IgD-negative memory B cell (primary cell): Measurements from ENCODE around the gene LIPH. TPM values are rescaled to one million over a fixed set of nuclear protein-coding genes. Genes with fewer than 3 reads are reported as not detected.
"Not testable (repeated sequence)": the region's sequence is repeated elsewhere in the genome, so short reads cannot be mapped to it uniquely, and the experiment has no call there.

ENCODE experiments used
- H3K27ac Mint-ChIP-seq, 3 donors: one replicate each; pipeline ENCODE4 v1.8.0; 2020 to 2022; ENCODE audit warnings: mild to moderate bottlenecking in 3 of 3, mixed read lengths in 3 of 3, moderate library complexity in 1 of 3
- H3K27me3 Mint-ChIP-seq: one replicate; pipeline ENCODE4 v1.8.0; 2021; ENCODE audit warnings: mixed read lengths
- H3K36me3 Mint-ChIP-seq: one replicate; pipeline ENCODE4 v1.8.0; 2020; ENCODE audit warnings: mild to moderate bottlenecking, mixed read lengths
- H3K4me1 Mint-ChIP-seq, 3 donors: one replicate each; pipeline ENCODE4 v1.8.0; 2020 to 2022; ENCODE audit warnings: mixed read lengths in 3 of 3, mild to moderate bottlenecking in 1 of 3
- H3K4me3 Mint-ChIP-seq, 4 donors: one replicate each; pipeline ENCODE4 v1.8.0; 2020 to 2022; ENCODE audit warnings: mild to moderate bottlenecking in 4 of 4, mixed read lengths in 4 of 4, moderate library complexity in 3 of 4
- H3K9me3 Mint-ChIP-seq, 3 donors: one replicate each; pipeline ENCODE4 v1.8.0; 2020 to 2021; ENCODE audit warnings: mixed read lengths in 3 of 3, mild to moderate bottlenecking in 1 of 3
- polyA plus RNA-seq: library from polyadenylated mRNA; unstranded; fragments of 300-500 nt; fragmentation: Illumina TruSeq; gene quantifications from one replicate; pipeline ENCODE4 v1.2.3, GENCODE V29; 2021

LIPH gene
- polyA plus RNA-seq, 1 donor from 2014 or later = not detected

GRCh38 chr3:185486394-185486793 lies 66.0 kb downstream of the LIPH start:
- Mint-ChIP-seq H3K4me3 (no peak overlapping the region), H3K9me3 (peaks cover 0 to 2% (median 0%) of the 10 kb centered on the region in 3 donors), H3K4me1 (peaks cover 0 to 6% (median 5%) of the 10 kb centered on the region in 3 donors), H3K27me3 (no peaks in the 10 kb centered on the region), H3K36me3 (peaks cover 13% of the 10 kb centered on the region), H3K27ac (no peak overlapping the region)

GRCh38 chr3:185484296-185484695 lies 68.1 kb downstream of the LIPH start:
- Mint-ChIP-seq H3K9me3 (peaks cover 0 to 6% (median 0%) of the 10 kb centered on the region in 3 donors), H3K36me3 (peaks cover 9% of the 10 kb centered on the region), H3K27me3 (no peaks in the 10 kb centered on the region), H3K4me1 (peaks cover 0 to 5% (median 4%) of the 10 kb centered on the region in 3 donors), H3K4me3 (no peak overlapping the region), H3K27ac (no peak overlapping the region)

- Mint-ChIP-seq H3K4me3 (no peak overlapping the region), H3K36me3 (peaks cover 16% of the 10 kb centered on the region), H3K27me3 (no peaks in the 10 kb centered on the region), H3K9me3 (peaks cover 0 to 8% (median 0%) of the 10 kb centered on the region in 3 donors), H3K27ac (no peak overlapping the region), H3K4me1 (peaks cover 0 to 5% (median 4%) of the 10 kb centered on the region in 3 donors)
Observed at GRCh38 chr3:185479373-185479945, 72.9 kb downstream of the LIPH start.

- Mint-ChIP-seq H3K36me3 (peaks cover 18% of the 10 kb centered on the region), H3K4me1 (no peaks in the 10 kb centered on the region), H3K27me3 (no peaks in the 10 kb centered on the region), H3K27ac (no peak overlapping the region), H3K9me3 (peaks cover 0 to 5% (median 0%) of the 10 kb centered on the region in 3 donors), H3K4me3 (no peak overlapping the region)
Observed at GRCh38 chr3:185477316-185477715, 75.1 kb downstream of the LIPH start.

- not testable (repeated sequence) for H3K27me3 Mint-ChIP-seq, H3K9me3 Mint-ChIP-seq, H3K4me1 Mint-ChIP-seq, H3K4me3 Mint-ChIP-seq, H3K27ac Mint-ChIP-seq
- peaks cover 14% of the 10 kb centered on the region for H3K36me3 Mint-ChIP-seq
Observed at GRCh38 chr3:185474922-185475321, 77.5 kb downstream of the LIPH start.

- peaks cover 0 to 2% (median 0%) of the 10 kb centered on the region in 3 donors for H3K9me3 Mint-ChIP-seq
- peaks cover 0 to 2% (median 0%) of the 10 kb centered on the region in 3 donors for H3K4me1 Mint-ChIP-seq
- H3K27ac Mint-ChIP-seq = no peak overlapping the region
- H3K4me3 Mint-ChIP-seq = no peak overlapping the region
- H3K36me3 Mint-ChIP-seq = peaks cover 14% of the 10 kb centered on the region
- no peaks in the 10 kb centered on the region for H3K27me3 Mint-ChIP-seq
Observed at GRCh38 chr3:185473290-185473815, 79.0 kb downstream of the LIPH start.

- H3K27ac Mint-ChIP-seq = peak overlapping the region in 1 of 3 donors; percentile 33
- peaks cover 2 to 11% (median 4%) of the 10 kb centered on the region in 3 donors for H3K4me1 Mint-ChIP-seq
- H3K27me3 Mint-ChIP-seq = no peaks in the 10 kb centered on the region
Observed at GRCh38 chr3:185470323-185470722, 82.1 kb downstream of the LIPH start.

GRCh38 chr3:185469542-185469941 lies 82.8 kb downstream of the LIPH start:
- no peak overlapping the region for H3K27ac Mint-ChIP-seq
- peaks cover 2 to 11% (median 4%) of the 10 kb centered on the region in 3 donors for H3K4me1 Mint-ChIP-seq
- H3K36me3 Mint-ChIP-seq = peaks cover 8% of the 10 kb centered on the region
- no peaks in the 10 kb centered on the region for H3K27me3 Mint-ChIP-seq
- H3K4me3 Mint-ChIP-seq = no peak overlapping the region
- no peaks in the 10 kb centered on the region for H3K9me3 Mint-ChIP-seq

More at GRCh38 chr3:185470323-185470722, 82.1 kb downstream of the LIPH start:
- no peak overlapping the region for H3K4me3 Mint-ChIP-seq
- no peaks in the 10 kb centered on the region for H3K9me3 Mint-ChIP-seq
- H3K36me3 Mint-ChIP-seq = peaks cover 12% of the 10 kb centered on the region

GRCh38 chr3:185466123-185466522 lies 86.3 kb downstream of the LIPH start:
- peaks cover 2 to 11% (median 4%) of the 10 kb centered on the region in 3 donors for H3K4me1 Mint-ChIP-seq
- not testable (repeated sequence) for H3K36me3 Mint-ChIP-seq, H3K27ac Mint-ChIP-seq, H3K27me3 Mint-ChIP-seq, H3K9me3 Mint-ChIP-seq, H3K4me3 Mint-ChIP-seq

- peaks cover 5% of the 10 kb centered on the region for H3K36me3 Mint-ChIP-seq
- H3K27me3 Mint-ChIP-seq = no peaks in the 10 kb centered on the region
- no peak overlapping the region for H3K27ac Mint-ChIP-seq
- H3K4me3 Mint-ChIP-seq = no peak overlapping the region
- H3K4me1 Mint-ChIP-seq = peaks cover 2 to 11% (median 4%) of the 10 kb centered on the region in 3 donors
- no peaks in the 10 kb centered on the region for H3K9me3 Mint-ChIP-seq
Observed at GRCh38 chr3:185465471-185465870, 86.9 kb downstream of the LIPH start.

GRCh38 chr3:185460719-185461350 lies 91.6 kb downstream of the LIPH start:
- H3K27ac Mint-ChIP-seq = no peak overlapping the region
- H3K4me3 Mint-ChIP-seq = no peak overlapping the region
- H3K4me1 Mint-ChIP-seq = peaks cover 0 to 1% (median under 1%) of the 10 kb centered on the region in 3 donors
- peaks cover 0 to 4% (median 2%) of the 10 kb centered on the region in 3 donors for H3K9me3 Mint-ChIP-seq
- peaks cover 3% of the 10 kb centered on the region for H3K36me3 Mint-ChIP-seq
- no peaks in the 10 kb centered on the region for H3K27me3 Mint-ChIP-seq

- Mint-ChIP-seq H3K4me1 (no peaks in the 10 kb centered on the region), H3K36me3 (peaks cover 3% of the 10 kb centered on the region), H3K27ac (no peak overlapping the region), H3K27me3 (no peaks in the 10 kb centered on the region), H3K9me3 (peaks cover 0 to 4% (median 2%) of the 10 kb centered on the region in 3 donors), H3K4me3 (no peak overlapping the region)
Observed at GRCh38 chr3:185460309-185460708, 92.1 kb downstream of the LIPH start.

GRCh38 chr3:185457376-185457775 lies 95.0 kb downstream of the LIPH start:
- Mint-ChIP-seq H3K27me3 (no peaks in the 10 kb centered on the region), H3K4me3 (no peak overlapping the region), H3K4me1 (no peaks in the 10 kb centered on the region), H3K36me3 (no peaks in the 10 kb centered on the region), H3K9me3 (peaks cover 0 to 4% (median 2%) of the 10 kb centered on the region in 3 donors), H3K27ac (no peak overlapping the region)
